ENCODE results near the gene ATP9A. TPM values are rescaled to one million over a fixed set of nuclear protein-coding genes. Genes with fewer than 3 reads are reported as not detected.

ATP9A gene
- total RNA-seq, 2 donors from 2014 or later: 16.8 to 24.6 TPM

GRCh38 chr20:51593584-51593983 lies 174.6 kb downstream of the ATP9A start:
- Histone ChIP-seq H3K27ac (no peak overlapping the region), H3K9me3 (no peaks in the 10 kb centered on the region), H3K27me3 (no peaks in the 10 kb centered on the region), H3K4me3 (no peak overlapping the region), H3K4me1 (no peaks in the 10 kb centered on the region), H3K36me3 (replicated peaks in 1 of 2; ENCODE audit: insufficient read depth in 1 of 2, low read depth in 2 of 2) (no peaks in the 10 kb centered on the region)
- ATAC-seq: no peak
- 94% methylated on average over 2 of the region's 2 CpGs for WGBS, 2 donors
- TF ChIP-seq CTCF (IDR thresholded peaks at IDR 0.05): no peak
- TF ChIP-seq POLR2A (IDR thresholded peaks at IDR 0.05): no peak
- intact Hi-C loops (cut with DNase I): no loop called here
- no peak for DNase-seq

- ATAC-seq (no peak), DNase-seq (no peak)
- Histone ChIP-seq H3K27me3 (no peaks in the 10 kb centered on the region), H3K4me3 (no peak overlapping the region), H3K27ac (no peak overlapping the region), H3K36me3 (replicated peaks in 1 of 2; ENCODE audit: insufficient read depth in 1 of 2, low read depth in 2 of 2) (no peaks in the 10 kb centered on the region), H3K4me1 (no peaks in the 10 kb centered on the region), H3K9me3 (no peaks in the 10 kb centered on the region)
- no peak for TF ChIP-seq POLR2A (IDR thresholded peaks at IDR 0.05)
- no peak for TF ChIP-seq CTCF (IDR thresholded peaks at IDR 0.05)
- 93 to 98% methylated on average over 8 of the region's 8 CpGs for WGBS, 2 donors
- intact Hi-C loops (cut with DNase I): no loop called here
These were observed 175.6 kb downstream of the ATP9A start for GRCh38 chr20:51592564-51592963.

GRCh38 chr20:51591871-51592270 lies 176.3 kb downstream of the ATP9A start:
- DNase-seq (no peak), ATAC-seq (no peak)
- no peaks in the 10 kb centered on the region for H3K9me3 ChIP-seq
- no peaks in the 10 kb centered on the region for H3K27me3 ChIP-seq
- no peak for TF ChIP-seq CTCF (IDR thresholded peaks at IDR 0.05)
- H3K36me3 ChIP-seq (replicated peaks in 1 of 2; ENCODE audit: insufficient read depth in 1 of 2, low read depth in 2 of 2): no peaks in the 10 kb centered on the region
- no peak overlapping the region for H3K4me3 ChIP-seq
- intact Hi-C loops (cut with DNase I): no loop called here
- 85 to 87% methylated on average over 10 of the region's 10 CpGs for WGBS, 2 donors
- no peaks in the 10 kb centered on the region for H3K4me1 ChIP-seq
- H3K27ac ChIP-seq: no peak overlapping the region

GRCh38 chr20:51588762-51589161 lies 179.4 kb downstream of the ATP9A start:
- H3K4me3 ChIP-seq: no peak overlapping the region
- no peaks in the 10 kb centered on the region for H3K36me3 ChIP-seq (replicated peaks in 1 of 2; ENCODE audit: insufficient read depth in 1 of 2, low read depth in 2 of 2)
- H3K27me3 ChIP-seq: no peaks in the 10 kb centered on the region
- DNase-seq (no peak), ATAC-seq (no peak)
- H3K9me3 ChIP-seq: no peaks in the 10 kb centered on the region
- WGBS, 2 donors: 58 to 61% methylated on average over 3 of the region's 3 CpGs
- no peak overlapping the region for H3K27ac ChIP-seq
- intact Hi-C loops (cut with DNase I): no loop called here
- TF ChIP-seq POLR2A (IDR thresholded peaks at IDR 0.05) (no peak), CTCF (IDR thresholded peaks at IDR 0.05) (no peak)
- H3K4me1 ChIP-seq: no peaks in the 10 kb centered on the region

- ATAC-seq: no peak
- no peaks in the 10 kb centered on the region for H3K4me1 ChIP-seq
- no peaks in the 10 kb centered on the region for H3K27me3 ChIP-seq
- no peak for DNase-seq
- no peak overlapping the region for H3K27ac ChIP-seq
- H3K9me3 ChIP-seq: no peaks in the 10 kb centered on the region
- 90 to 92% methylated on average over 4 of the region's 4 CpGs for WGBS, 2 donors
- no peak for TF ChIP-seq POLR2A (IDR thresholded peaks at IDR 0.05)
- TF ChIP-seq CTCF (IDR thresholded peaks at IDR 0.05): no peak
- no peak overlapping the region for H3K4me3 ChIP-seq
- no peaks in the 10 kb centered on the region for H3K36me3 ChIP-seq (replicated peaks in 1 of 2; ENCODE audit: insufficient read depth in 1 of 2, low read depth in 2 of 2)
- intact Hi-C loops (cut with DNase I): no loop called here
These were observed 181.0 kb downstream of the ATP9A start for GRCh38 chr20:51587145-51587544.

Measured in body of pancreas (tissue), 4 donors.